NCI-H1092 treated with DMSO at 0.1 percent for 48 hours (cell line): ENCODE results near the gene KIF25.

Experiments used
- DNase-seq: peaks from one replicate; lab custom pipeline; 2025; lab: John Stamatoyannopoulos, UW

The KIF25 gene

DNA sequence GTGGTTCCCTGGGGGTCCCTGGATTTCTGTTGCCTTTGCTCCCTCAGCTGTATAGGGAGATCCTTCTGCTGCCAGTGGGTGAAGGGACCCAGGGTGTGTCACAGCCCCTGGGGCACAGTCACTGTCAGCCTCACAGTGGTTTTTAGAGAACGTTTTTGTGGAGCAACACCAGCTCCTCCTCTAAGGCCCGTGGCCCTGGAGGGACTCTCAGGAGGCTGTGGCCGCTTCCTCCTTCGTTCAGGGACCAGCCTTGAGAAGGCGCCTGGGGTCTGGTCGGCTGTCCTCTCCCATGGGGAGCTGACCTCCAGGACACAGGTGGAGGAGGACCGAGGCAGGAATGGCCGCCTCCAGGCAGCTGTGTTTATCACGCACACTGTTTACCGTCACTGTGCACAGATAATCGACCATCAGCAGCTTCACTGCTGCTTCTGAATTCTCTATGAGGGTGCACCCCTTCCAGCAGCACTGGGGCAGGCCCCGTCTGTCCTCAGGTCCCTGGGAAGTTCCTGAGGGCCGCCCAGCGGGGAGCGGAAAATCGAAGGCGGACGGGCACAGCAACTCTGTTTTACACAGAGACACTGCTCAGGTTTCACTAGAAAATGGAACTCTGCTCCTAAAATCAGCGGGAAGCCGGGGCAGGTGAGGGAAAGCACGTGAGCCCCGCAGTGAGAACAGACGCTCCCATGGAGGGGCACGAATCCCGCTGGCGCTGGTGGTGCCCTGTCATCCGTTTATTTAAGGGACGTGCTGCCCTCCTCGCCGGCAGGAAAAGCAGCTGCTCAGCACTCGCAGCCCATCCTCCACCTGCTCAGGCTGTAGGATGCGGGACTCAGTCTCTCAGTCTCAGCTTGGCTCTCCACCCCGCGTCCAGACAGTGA lies 92.0 kb downstream of the KIF25 start:
- peak; percentile 88 for DNase-seq

- DNase-seq: no peak
Observed at GRCh38 chr6:168090064-168090690, 92.7 kb downstream of the KIF25 start.

DNA sequence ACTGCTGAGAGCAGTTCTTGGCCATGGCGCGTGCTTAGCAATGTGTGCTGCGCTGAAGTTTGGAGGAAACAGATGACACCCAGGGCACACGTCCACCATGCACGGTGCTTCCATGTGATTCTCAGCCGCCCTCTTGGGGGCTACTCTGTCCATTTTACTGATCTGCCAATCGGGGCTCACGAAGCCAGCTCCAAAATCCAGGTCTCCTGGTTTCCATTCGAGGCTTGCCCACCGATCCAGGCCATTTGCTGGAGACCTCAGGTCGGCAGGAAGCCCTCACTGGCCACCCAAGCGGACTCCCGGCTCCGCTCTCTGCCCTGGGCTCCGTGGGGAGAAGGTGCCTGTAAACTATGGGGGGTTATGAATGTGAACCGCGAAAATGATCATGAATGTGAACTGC lies 93.2 kb downstream of the KIF25 start:
- DNase-seq: no peak

DNA sequence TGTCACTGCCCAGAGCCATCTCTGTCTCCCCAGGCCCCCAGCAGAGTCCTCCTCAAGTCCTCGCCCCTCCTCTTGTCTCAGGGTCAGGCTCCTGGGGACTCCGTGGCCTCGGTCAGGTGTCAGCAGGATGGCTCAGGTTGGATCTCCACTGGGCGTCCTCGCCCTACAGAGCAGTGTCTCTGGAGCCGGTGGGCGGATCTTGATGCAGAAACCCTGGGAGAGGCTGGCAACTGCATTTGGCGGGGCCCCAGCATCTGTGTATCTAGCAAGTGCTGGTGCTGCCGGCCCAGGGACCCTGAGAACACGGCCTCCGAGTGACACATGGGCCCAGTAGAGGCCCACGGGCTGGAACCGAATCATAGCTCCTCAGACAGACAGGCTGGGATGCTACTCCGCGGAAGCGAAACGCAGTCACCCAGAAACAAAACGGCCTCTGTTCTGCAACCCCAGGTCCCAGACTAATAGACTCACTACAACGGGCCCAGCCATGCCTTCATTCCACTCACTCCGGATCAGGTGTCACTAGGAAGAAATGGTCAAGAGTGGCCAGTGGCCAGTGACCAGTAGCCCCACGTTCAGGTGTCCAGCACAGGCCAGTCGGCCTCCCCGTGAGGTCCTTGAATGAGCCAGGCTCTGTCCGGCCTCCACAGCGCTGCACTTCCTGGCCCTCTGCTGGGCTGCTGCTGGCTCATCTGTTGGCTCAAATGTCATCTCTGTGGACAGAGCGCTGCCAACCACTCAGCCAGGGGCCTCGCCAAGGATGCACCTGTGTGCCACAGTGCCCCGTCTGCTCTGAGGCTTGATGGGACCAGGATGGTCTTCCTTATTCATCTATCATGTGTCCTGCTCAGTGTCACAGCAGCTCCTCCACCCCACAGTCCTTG lies 94.2 kb downstream of the KIF25 start:
- DNase-seq: no peak

- DNase-seq: no peak
Observed at GRCh38 chr6:168092541-168092940, 95.1 kb downstream of the KIF25 start.

DNA sequence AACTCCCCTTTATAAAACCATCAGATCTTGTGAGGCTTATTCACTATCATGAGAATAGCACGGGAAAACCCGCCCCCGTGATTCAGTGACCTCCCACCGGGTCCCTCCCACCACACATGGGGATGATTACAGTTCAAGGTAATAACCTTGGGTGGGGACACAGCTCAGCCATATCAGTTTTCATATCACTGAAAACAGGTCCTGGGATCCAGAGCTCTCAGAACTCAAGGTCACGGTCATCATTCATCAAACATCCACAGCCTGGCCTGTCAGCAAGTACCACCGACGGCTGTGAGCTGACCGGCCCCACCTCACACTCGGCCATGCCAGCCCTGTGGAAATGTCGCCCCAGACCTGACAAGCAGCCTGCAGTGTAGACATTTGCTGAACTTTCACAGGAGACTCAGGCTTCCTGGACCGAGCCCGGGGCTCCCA lies 95.6 kb downstream of the KIF25 start:
- DNase-seq: no peak

- DNase-seq: no peak
Observed at GRCh38 chr6:168093634-168094033, 96.2 kb downstream of the KIF25 start.
